Hepatic stellate cell (primary cell): Measurements from ENCODE around the gene SMIM38.

Experiments
- DNase-seq: peaks from one replicate; pipeline ENCODE4 v3.0.0; 2011; ENCODE audit warnings: low spot score

Gene SMIM38

GRCh38 chr11:69160296-69161116, 4.8 kb downstream of the SMIM38 start:
- DNase-seq: no peak

- no peak for DNase-seq
Measured at GRCh38 chr11:69161117-69161407, 5.3 kb downstream of the SMIM38 start.

GRCh38 chr11:69162505-69162904, 6.8 kb downstream of the SMIM38 start:
- DNase-seq: no peak

- DNase-seq: no peak
Measured at GRCh38 chr11:69163842-69164241, 8.1 kb downstream of the SMIM38 start.

GRCh38 chr11:69164824-69165223, 9.1 kb downstream of the SMIM38 start:
- no peak for DNase-seq

- DNase-seq: no peak
Measured at GRCh38 chr11:69165775-69166174, 10.0 kb downstream of the SMIM38 start.

- DNase-seq: peak; percentile 96
Measured at GRCh38 chr11:69166218-69167115, 10.7 kb downstream of the SMIM38 start.

GRCh38 chr11:69167130-69167915, 11.6 kb downstream of the SMIM38 start:
- no peak for DNase-seq

- no peak for DNase-seq
Measured at GRCh38 chr11:69167916-69168691, 12.4 kb downstream of the SMIM38 start.

GRCh38 chr11:69169479-69169878, 13.7 kb downstream of the SMIM38 start:
- DNase-seq: no peak

- no peak for DNase-seq
Measured at GRCh38 chr11:69170704-69171103, 15.0 kb downstream of the SMIM38 start.

- no peak for DNase-seq
Measured at GRCh38 chr11:69171476-69172240, 15.9 kb downstream of the SMIM38 start.

- no peak for DNase-seq
Measured at GRCh38 chr11:69172674-69173073, 16.9 kb downstream of the SMIM38 start.

GRCh38 chr11:69173331-69173730, 17.6 kb downstream of the SMIM38 start:
- no peak for DNase-seq

GRCh38 chr11:69173925-69174581, 18.3 kb downstream of the SMIM38 start:
- no peak for DNase-seq

- DNase-seq: no peak
Measured at GRCh38 chr11:69174841-69175240, 19.1 kb downstream of the SMIM38 start.

GRCh38 chr11:69178819-69179482, 23.2 kb downstream of the SMIM38 start:
- no peak for DNase-seq

GRCh38 chr11:69180226-69180625, 24.5 kb downstream of the SMIM38 start:
- DNase-seq: no peak

GRCh38 chr11:69180726-69181125, 25.0 kb downstream of the SMIM38 start:
- no peak for DNase-seq

- DNase-seq: no peak
Measured at GRCh38 chr11:69183613-69184012, 27.9 kb downstream of the SMIM38 start.
